ENCODE results near the gene SOX13.

SOX13 gene

GRCh38 chr1:204062106-204062505 lies 10.8 kb upstream of the SOX13 start:
- DNase-seq (ENCODE audit: low read depth) = no peak

- DNase-seq (ENCODE audit: low read depth) = no peak
These were observed 7.5 kb upstream of the SOX13 start for GRCh38 chr1:204065174-204065985.

GRCh38 chr1:204065986-204066300 lies 7.0 kb upstream of the SOX13 start:
- DNase-seq (ENCODE audit: low read depth) = no peak

GRCh38 chr1:204067935-204068334 lies 5.0 kb upstream of the SOX13 start:
- DNase-seq (ENCODE audit: low read depth) = no peak

- no peak for DNase-seq (ENCODE audit: low read depth)
These were observed 3.0 kb upstream of the SOX13 start for GRCh38 chr1:204069887-204070286.

GRCh38 chr1:204070895-204071294 lies 2.0 kb upstream of the SOX13 start:
- no peak for DNase-seq (ENCODE audit: low read depth)

GRCh38 chr1:204073837-204074273 lies 940 bp downstream of the SOX13 start:
- no peak for DNase-seq (ENCODE audit: low read depth)

- no peak for DNase-seq (ENCODE audit: low read depth)
These were observed 1.6 kb downstream of the SOX13 start for GRCh38 chr1:204074274-204075138.

GRCh38 chr1:204075139-204075521 lies 2.2 kb downstream of the SOX13 start:
- DNase-seq (ENCODE audit: low read depth) = no peak

GRCh38 chr1:204075890-204076846 lies 3.3 kb downstream of the SOX13 start:
- DNase-seq (ENCODE audit: low read depth) = no peak

- DNase-seq (ENCODE audit: low read depth) = no peak
These were observed 4.0 kb downstream of the SOX13 start for GRCh38 chr1:204076891-204077290.

GRCh38 chr1:204077979-204078696 lies 5.2 kb downstream of the SOX13 start:
- DNase-seq (ENCODE audit: low read depth) = no peak

GRCh38 chr1:204079608-204079999 lies 6.7 kb downstream of the SOX13 start:
- DNase-seq (ENCODE audit: low read depth) = no peak

- DNase-seq (ENCODE audit: low read depth) = no peak
These were observed 7.4 kb downstream of the SOX13 start for GRCh38 chr1:204080163-204080903.

- DNase-seq (ENCODE audit: low read depth) = no peak
These were observed 8.4 kb downstream of the SOX13 start for GRCh38 chr1:204081164-204081790.

- DNase-seq (ENCODE audit: low read depth) = no peak
These were observed 9.0 kb downstream of the SOX13 start for GRCh38 chr1:204081791-204082513.

GRCh38 chr1:204083491-204083890 lies 10.6 kb downstream of the SOX13 start:
- DNase-seq (ENCODE audit: low read depth) = no peak

GRCh38 chr1:204084247-204084772 lies 11.4 kb downstream of the SOX13 start:
- DNase-seq (ENCODE audit: low read depth) = no peak

- no peak for DNase-seq (ENCODE audit: low read depth)
These were observed 13.0 kb downstream of the SOX13 start for GRCh38 chr1:204085876-204086275.
